RCC 7860 (cell line): ENCODE measurements around the gene TLR5.
A peak's percentile ranks its signal among the peaks of the same experiment; 100 is the strongest.

Experiments used
- DNase-seq: peaks from one replicate; pipeline ENCODE4 v3.0.0-alpha.2; 2015; ENCODE audit warnings: low spot score
- FAIRE-seq: peaks from 2 replicates; lab custom pipeline; 2012; peaks lifted over from hg19 to GRCh38; lab: Jason Lieb, UNC

TLR5 gene

GRCh38 chr1:223116950-223117349, 26.1 kb downstream of the TLR5 start:
- DNase-seq (no peak), FAIRE-seq (no peak)

DNA sequence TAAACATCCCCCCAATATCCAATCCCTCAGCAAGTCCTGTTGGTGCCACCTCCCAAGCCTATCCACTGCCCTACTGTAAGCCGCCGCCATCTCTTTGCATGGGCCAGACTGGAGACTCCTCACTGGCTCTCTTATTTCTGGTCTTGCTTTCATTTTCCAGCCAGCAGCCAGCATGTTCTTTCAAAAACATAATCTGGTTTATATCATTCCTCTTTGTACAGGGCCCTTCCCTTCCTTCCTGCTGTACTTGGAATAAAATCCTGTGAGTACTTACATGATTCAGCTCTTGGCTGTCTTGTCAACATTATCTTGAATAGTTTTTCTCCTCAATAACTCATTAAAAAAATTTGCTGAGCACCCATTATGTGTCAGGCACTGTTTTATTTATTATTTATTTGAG, 28.2 kb downstream of the TLR5 start:
- FAIRE-seq (no peak), DNase-seq (no peak)

- FAIRE-seq (no peak), DNase-seq (no peak)
These were observed 32.1 kb downstream of the TLR5 start for GRCh38 chr1:223110952-223111351.

- FAIRE-seq: no peak
- DNase-seq: no peak
These were observed 33.4 kb downstream of the TLR5 start for GRCh38 chr1:223109581-223110026.

DNA sequence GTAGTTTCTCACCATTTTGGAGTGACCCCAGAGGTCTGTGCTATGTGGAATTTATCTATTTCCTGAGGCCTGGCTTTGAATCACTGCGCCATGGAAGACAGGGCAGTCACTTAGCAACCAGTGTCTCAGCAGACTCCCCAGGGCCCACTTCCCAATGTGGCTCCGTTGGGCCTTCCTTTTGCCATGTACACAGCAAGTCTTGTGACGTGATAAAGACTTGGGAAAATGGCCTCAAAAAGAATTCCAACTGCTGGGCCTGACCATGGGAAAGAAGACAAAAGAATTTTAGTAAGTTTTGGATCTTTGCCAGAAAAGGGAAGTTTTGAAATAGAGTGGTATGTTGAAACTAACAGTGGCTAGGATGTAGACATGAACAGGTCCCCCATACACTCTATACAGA, 36.2 kb downstream of the TLR5 start:
- DNase-seq: no peak
- FAIRE-seq: no peak

GRCh38 chr1:223105568-223105967, 37.5 kb downstream of the TLR5 start:
- DNase-seq (no peak), FAIRE-seq (no peak)

DNA sequence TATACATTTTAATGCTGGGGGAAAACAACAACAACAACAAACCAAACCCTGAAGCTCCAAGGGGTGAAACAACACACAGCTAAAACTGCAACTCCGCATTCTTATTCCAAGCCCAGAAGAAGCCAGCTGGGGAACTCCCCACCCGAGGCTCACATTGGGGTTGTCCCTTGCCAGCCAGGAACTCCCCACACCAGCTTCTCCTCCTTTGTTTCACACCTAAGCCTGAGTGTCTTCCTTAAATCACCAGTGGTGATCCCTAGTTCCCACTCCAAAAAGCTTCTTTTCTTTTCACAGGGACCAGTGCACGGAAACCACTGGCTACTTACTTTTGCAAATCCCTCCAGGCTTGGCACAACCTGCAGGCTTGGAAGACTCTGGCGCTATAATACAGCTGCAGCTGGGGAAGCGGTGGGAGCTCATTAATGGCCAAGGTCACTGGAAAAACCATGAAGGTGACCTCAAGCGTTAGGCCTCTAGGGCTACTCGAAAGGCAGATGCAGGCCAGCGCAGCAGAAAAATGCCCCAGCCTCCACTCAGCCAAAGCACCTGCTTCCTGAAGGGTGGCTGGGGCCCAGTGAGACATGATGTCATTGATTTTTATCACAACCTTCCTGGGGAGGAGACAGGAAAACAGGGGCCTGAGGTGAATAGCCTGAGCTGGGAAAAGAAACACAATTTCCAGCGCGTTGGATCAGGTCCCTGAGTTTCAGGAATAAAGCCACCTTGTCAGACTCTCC, 40.1 kb downstream of the TLR5 start:
- no peak for DNase-seq
- FAIRE-seq: no peak

DNA sequence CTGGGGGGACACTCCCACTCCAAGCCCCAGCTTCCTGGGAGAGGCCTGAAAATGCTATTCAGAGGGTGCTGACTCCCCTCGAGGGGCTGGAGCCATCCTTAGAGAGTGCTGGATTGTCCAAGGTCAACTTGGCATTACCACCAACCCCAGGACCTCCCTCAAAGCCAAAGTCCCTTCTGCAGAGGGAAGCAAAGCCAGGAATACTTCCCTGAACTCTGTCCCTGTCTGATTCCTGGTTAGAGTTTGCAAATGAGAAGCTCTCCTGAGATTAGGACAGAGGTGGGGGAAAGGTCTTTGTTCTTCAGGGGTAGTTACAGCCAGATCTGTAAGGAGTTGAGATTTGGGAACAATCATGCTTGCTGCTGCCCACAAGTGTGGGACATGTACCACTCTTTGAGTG, 45.3 kb downstream of the TLR5 start:
- DNase-seq (no peak), FAIRE-seq (no peak)

DNA sequence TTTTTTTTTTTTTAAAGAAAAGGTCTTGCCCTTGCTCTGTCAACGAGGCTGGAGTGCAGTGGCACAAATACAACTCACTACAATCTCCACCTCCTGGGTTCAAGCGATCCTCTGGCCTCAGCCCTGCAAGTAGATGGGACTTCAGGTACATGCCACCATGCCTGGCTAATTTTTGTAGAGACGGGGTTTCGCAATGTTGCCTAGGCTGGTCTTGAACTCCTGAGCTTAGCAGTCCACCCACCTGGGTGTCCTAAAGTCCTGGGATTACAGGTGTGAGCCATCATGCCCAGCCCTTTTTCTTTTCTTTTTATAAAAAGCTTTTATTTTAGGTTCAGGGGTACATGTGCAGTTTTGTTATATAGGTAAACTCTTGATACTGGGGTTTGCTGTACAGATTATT, 47.2 kb downstream of the TLR5 start:
- FAIRE-seq: no peak
- DNase-seq: no peak

- no peak for FAIRE-seq
- no peak for DNase-seq
These were observed 51.2 kb downstream of the TLR5 start for GRCh38 chr1:223091896-223092295.

DNA sequence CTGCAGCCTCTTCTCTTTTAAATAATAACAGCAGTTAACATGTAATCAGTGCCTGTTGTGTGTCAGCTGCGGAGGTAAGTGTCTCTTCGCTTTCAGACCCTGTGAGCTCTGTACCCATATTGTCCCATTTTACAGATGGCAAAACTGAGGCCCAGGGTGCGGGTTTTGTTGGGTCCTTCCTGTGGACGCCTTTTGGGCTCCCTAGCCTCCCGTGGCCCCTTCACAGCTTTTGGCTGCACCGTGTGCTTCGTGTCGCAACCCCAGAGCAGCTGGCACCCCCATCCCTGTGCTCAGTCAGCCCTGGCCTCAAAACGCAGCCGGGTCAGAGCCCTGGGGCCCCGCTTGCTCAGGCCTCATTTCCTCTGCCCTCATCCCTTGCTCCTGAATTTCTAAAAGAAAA, 53.8 kb downstream of the TLR5 start:
- no peak for FAIRE-seq

GRCh38 chr1:223088713-223089240, 54.3 kb downstream of the TLR5 start:
- FAIRE-seq (no peak), DNase-seq (no peak)

More for the DNA sequence above, 53.8 kb downstream of the TLR5 start:
- no peak for DNase-seq

DNA sequence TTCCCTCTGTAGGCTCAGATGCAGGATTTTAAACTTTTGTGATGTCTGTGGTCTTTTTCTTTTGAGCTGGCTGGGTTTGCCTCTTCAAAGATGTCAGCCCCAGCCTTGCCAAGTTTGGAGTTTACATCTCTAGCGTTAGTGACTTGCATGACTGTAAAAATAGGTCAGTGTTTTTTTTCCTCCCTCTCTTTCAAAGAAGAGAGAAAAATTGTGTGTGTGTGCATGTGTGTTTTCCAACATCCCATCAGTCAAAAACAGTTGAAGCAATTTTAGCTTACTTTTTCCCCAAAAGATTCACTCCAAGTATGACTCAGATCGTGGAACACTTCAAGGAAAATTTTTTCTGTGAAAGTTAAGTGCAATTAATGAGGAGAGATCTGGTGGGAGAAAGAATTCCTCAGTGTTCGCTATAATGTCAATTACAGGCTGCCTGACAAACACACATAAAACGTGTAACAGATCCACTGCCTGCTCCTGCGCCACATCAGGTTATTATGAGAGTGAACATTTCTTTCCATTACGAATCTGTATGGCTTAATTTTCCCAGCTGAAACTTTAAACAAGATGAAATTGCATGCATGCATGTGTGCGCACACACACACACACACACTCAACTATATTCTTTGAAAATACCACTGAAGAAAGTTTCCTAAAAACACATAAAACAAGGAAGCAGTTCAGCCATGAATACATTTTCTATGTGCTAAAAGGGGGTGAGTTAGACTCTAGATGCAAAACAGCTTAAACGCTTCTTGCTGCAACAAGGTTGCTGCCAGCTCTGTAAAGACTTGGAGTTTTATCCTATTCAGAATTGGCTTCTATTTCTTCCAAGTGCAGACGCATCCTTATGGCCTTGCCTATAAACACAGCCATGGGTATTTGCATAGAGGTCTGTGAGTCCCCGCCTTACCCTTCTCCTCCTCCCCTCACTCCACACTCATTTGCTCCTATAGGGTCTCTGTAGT, 55.5 kb downstream of the TLR5 start:
- FAIRE-seq (no peak), DNase-seq (no peak)

- FAIRE-seq (no peak), DNase-seq (no peak)
These were observed 58.6 kb downstream of the TLR5 start for GRCh38 chr1:223084464-223084866.

GRCh38 chr1:223083831-223084230, 59.2 kb downstream of the TLR5 start:
- no peak for DNase-seq
- no peak for FAIRE-seq

DNA sequence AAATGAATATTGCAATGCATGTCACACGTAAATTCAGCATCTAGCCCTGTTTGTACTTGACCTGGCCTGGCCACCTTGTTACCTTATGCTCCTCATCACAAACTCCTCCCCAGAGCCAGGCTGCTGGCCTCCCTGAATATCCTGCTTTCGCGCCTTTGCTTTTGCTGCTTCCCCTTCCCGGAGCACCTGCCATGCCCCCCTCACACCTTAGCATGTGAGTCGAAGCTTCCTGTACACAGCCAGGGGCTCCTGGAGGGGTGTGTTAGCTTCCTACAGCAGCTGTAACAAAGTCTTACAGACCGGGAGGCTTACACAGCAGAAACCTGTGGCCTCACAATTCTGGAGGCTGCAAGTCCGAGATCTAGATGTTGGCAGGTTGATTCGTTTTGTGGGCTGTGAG, 60.1 kb downstream of the TLR5 start:
- no peak for FAIRE-seq
- no peak for DNase-seq

DNA sequence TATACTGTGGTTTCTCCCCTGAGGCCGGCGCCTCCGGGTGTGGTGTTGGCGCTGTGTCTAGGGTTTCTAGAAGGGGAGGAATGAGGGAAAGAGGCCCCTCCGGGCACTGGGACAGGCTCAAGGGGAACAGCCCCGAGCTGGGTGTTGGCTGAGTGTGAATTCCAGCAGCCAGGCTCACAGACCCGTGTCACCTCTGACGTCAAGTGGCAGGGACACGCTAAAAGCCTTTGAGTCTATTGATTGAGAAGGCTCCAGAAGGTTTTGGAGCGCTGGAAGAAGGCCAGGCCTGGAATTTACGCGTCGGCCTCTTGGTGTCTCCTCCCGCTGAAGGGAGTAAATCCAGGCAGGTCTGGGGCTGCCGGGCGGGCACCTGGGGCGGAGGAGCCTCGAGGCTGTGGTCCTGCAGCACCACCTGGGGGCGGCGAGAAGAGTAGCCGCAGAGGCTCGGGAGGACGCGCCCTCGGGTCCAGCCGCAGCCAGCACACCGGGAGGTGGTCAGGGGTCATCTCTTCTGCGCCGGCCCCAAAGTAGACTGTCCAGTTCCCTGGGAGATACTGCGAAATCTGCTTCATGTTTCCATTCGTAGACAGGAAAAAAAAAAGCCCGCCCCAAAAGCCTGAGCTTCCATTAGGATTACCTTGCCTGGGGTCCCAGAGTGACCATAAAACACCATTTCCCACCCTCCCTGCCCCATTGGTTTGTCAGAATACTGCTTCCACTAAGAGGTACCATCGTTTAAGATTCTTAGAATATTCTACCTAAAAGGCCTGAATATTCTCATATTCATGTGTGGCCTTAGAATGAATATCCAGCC, 61.7 kb downstream of the TLR5 start:
- DNase-seq: peak; percentile 86
- FAIRE-seq: peak; percentile 40

DNA sequence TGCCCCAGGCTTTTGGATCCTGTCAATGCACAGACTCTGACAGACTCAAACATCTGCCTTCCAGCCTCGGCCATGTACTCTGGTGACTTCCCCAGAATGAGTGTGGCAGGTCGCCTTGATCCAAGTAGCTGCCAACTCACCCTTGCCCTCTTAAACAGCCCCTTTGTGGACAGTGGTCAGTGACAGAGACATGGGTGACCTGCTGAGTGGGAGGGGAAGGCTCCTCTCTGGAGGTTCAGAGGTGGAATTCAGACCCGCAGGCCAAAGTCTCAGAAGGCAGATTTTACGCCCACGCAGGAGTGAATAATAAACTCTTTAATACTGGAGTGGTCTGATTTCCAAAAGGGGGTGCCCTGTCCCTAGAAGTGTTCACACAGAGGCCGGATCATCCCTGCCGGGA, 63.5 kb downstream of the TLR5 start:
- FAIRE-seq (no peak), DNase-seq (no peak)

DNA sequence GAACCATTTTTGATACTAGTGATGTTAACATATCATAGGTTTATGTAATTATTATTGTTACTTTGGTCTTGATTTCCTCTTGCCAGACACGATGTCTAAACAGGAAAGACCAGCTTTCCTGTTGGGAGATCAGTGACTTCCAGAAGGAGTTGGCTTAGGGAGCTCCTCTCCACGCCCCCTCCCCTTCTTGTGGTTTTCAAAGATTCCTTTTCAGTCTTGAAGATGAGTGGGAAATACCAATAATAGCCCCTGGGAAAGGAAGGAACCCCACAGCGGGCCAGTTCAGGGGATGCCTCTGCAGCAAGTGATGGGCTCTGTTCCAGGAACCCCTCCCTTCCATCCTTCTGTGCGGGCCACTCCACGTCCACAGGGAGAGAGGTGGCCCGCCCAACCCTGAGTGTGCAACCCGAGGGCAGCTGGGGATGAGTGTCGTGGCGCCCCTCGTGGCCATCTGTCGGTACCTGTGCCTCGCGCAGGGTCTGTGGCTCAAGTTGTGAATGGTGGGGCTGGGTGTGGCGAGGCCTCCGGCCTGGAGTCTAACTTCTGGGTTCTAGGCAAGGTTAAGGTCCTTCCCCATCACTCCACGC, 65.7 kb downstream of the TLR5 start:
- no peak for FAIRE-seq
- no peak for DNase-seq

- FAIRE-seq: no peak
- DNase-seq: no peak
These were observed 66.7 kb downstream of the TLR5 start for GRCh38 chr1:223076362-223076761.
